A549 (cell line): ENCODE data around the gene PRKCE. TPM values are rescaled to one million over a fixed set of nuclear protein-coding genes. Genes with fewer than 3 reads are reported as not detected.

Experiments
- ATAC-seq, 2 experiments: fragments of 200-7000 bp in 1 of 2; fragments of >200 bp in 1 of 2; cut with Nextera tagmentation in 1 of 2; cut with Tn5 transposase in 1 of 2; 3 replicates each; pipeline versions ENCODE4 v1.8.0 to v1.9.1; 2018 to 2020; ENCODE audit warnings: mild to moderate bottlenecking in 1 of 2, moderate library complexity in 1 of 2
- CTCF ChIA-PET: fragments of 300-600 bp; sonication (Branson Sonifier 250); formaldehyde crosslinking; extraction: SDS; loops from one replicate; lab custom pipeline; 2021; ENCODE audit warnings: antibody characterized with exemption, inconsistent platforms; lab: Yijun Ruan, JAX
- POLR2A ChIA-PET: fragments of 350-600 bp; formaldehyde crosslinking; extraction: SDS; loops from one replicate; lab custom pipeline; 2021; ENCODE audit warnings: antibody characterized with exemption, inconsistent platforms; lab: Yijun Ruan, JAX
- DNase-seq, 2 experiments: peaks; one replicate each; pipeline versions ENCODE4 v3.0.0 to v3.0.0-alpha.2; 2011 to 2016; ENCODE audit warnings: low read depth in 1 of 2, low spot score in 1 of 2
- FAIRE-seq: peaks from 2 replicates; lab custom pipeline; 2011; peaks lifted over from hg19 to GRCh38; lab: Jason Lieb, UNC
- H3K27ac ChIP-seq, 2 experiments: fragments of >200 bp; sonication (Bioruptor Twin); formaldehyde crosslinking; 3 replicates each; pipeline ENCODE4 v1.5.1; 2016 to 2017
- H3K4me1 ChIP-seq: fragments of >200 bp; sonication (Bioruptor Twin); formaldehyde crosslinking; 3 replicates; pipeline ENCODE4 v1.6.1; 2016
- H3K4me2 ChIP-seq: fragments of >200 bp; sonication (Bioruptor Twin); formaldehyde crosslinking; 3 replicates; pipeline ENCODE4 v1.6.1; 2016
- H3K4me3 ChIP-seq: fragments of >200 bp; sonication (Bioruptor Twin); formaldehyde crosslinking; 3 replicates; pipeline ENCODE4 v1.5.1; 2016
- H3K9me3 ChIP-seq: fragments of >200 bp; sonication (Bioruptor Twin); formaldehyde crosslinking; 3 replicates; pipeline ENCODE4 v1.6.1; 2016
- BHLHE40 ChIP-seq: IDR thresholded peaks from 2 replicates; pipeline ENCODE4 v1.6.1; 2012; ENCODE audit warnings: low read depth, low read length, inconsistent platforms
- CBX8 ChIP-seq: fragments of 200-600 bp; sonication (generic); IDR thresholded peaks from 2 replicates; pipeline ENCODE4 v1.6.1; 2016
- CHD2 ChIP-seq: fragments of 150-350 bp; IDR thresholded peaks from 2 replicates; pipeline ENCODE4 v1.6.1; 2014; ENCODE audit warnings: low read length; ENCODE audit not compliant: partially characterized antibody
- EHF ChIP-seq: fragments of 250-450 bp; sonication (Bioruptor Pico); IDR thresholded peaks from 2 replicates; pipeline ENCODE4 v1.5.0; 2020; ENCODE audit warnings: mild to moderate bottlenecking
- ELK1 ChIP-seq: fragments of 150-350 bp; IDR thresholded peaks from 2 replicates; pipeline ENCODE4 v1.6.1; 2014; ENCODE audit warnings: low read depth, mild to moderate bottlenecking, low read length
- HDAC2 ChIP-seq: fragments of 200-600 bp; sonication (generic); IDR thresholded peaks from 2 replicates; pipeline ENCODE4 v1.6.1; 2016
- HEYL ChIP-seq: fragments of 250-450 bp; sonication (Bioruptor Pico); IDR thresholded peaks from 2 replicates; pipeline ENCODE4 v1.8.0; 2021; ENCODE audit warnings: mild to moderate bottlenecking, moderate library complexity
- HMGXB4 ChIP-seq: fragments of 250-450 bp; sonication (Bioruptor Pico); IDR thresholded peaks from 2 replicates; pipeline ENCODE4 v1.5.0; 2021; ENCODE audit warnings: mild to moderate bottlenecking, moderate library complexity, borderline replicate concordance
- HOXA7 ChIP-seq: fragments of 250-450 bp; sonication (Bioruptor Pico); IDR thresholded peaks from 2 replicates; pipeline ENCODE4 v1.5.0; 2020; ENCODE audit warnings: mild to moderate bottlenecking, moderate library complexity
- JUN ChIP-seq, 2 experiments: fragments of >200 bp; sonication (Bioruptor Twin); formaldehyde crosslinking; IDR thresholded peaks; 2 replicates in 1 of 2; 3 replicates in 1 of 2; pipeline ENCODE4 v1.6.1; 2016 to 2017
- JUNB ChIP-seq: fragments of >200 bp; sonication (Bioruptor Twin); formaldehyde crosslinking; IDR thresholded peaks from 2 replicates; pipeline ENCODE4 v1.6.1; 2016
- KDM5A ChIP-seq: fragments of 200-600 bp; sonication (generic); IDR thresholded peaks from 2 replicates; pipeline ENCODE4 v1.6.1; 2016; ENCODE audit warnings: antibody characterized with exemption, mild to moderate bottlenecking
- MAZ ChIP-seq: fragments of 150-350 bp; IDR thresholded peaks from 2 replicates; pipeline ENCODE4 v1.6.1; 2014; ENCODE audit warnings: antibody characterized with exemption, low read depth, low read length, borderline replicate concordance
- MYC ChIP-seq: IDR thresholded peaks from 2 replicates; pipeline ENCODE4 v1.6.1; 2012; ENCODE audit warnings: mild to moderate bottlenecking, inconsistent platforms, low read length, improper control_type of control experiment, borderline replicate concordance
- NPAS2 ChIP-seq: fragments of 250-450 bp; sonication (Bioruptor Pico); IDR thresholded peaks from 2 replicates; pipeline ENCODE4 v1.8.0; 2022; ENCODE audit warnings: mild to moderate bottlenecking, moderate library complexity, borderline replicate concordance
- NR3C1 ChIP-seq: fragments of >200 bp; sonication (Bioruptor Twin); formaldehyde crosslinking; IDR thresholded peaks from 3 replicates; pipeline ENCODE4 v1.6.1; 2017
- RFX5 ChIP-seq: fragments of 450-650 bp; IDR thresholded peaks from 2 replicates; pipeline ENCODE4 v1.7.1; 2014; ENCODE audit warnings: antibody characterized with exemption, mild to moderate bottlenecking, moderate library complexity
- TFCP2L1 ChIP-seq: fragments of 250-450 bp; sonication (Bioruptor Pico); IDR thresholded peaks from 2 replicates; pipeline ENCODE4 v1.5.0; 2021; ENCODE audit warnings: mild to moderate bottlenecking
- USF2 ChIP-seq: fragments of 450-650 bp; IDR thresholded peaks from 2 replicates; pipeline ENCODE4 v1.6.1; 2014; ENCODE audit warnings: antibody characterized with exemption
- ZC3H11A ChIP-seq: fragments of 450-650 bp; IDR thresholded peaks from 2 replicates; pipeline ENCODE4 v1.6.1; 2014; ENCODE audit warnings: antibody characterized with exemption, mild to moderate bottlenecking
- ZFP36 ChIP-seq: fragments of 450-650 bp; IDR thresholded peaks from 2 replicates; pipeline ENCODE4 v1.6.1; 2014; ENCODE audit warnings: borderline replicate concordance; ENCODE audit not compliant: partially characterized antibody
- ZNF302 ChIP-seq: fragments of 250-450 bp; sonication (Bioruptor Pico); IDR thresholded peaks from 2 replicates; pipeline ENCODE4 v1.9.0; 2021; ENCODE audit warnings: inconsistent platforms, mild to moderate bottlenecking, moderate library complexity
- WGBS: methylation state at CpG from one replicate; pipeline ENCODE4 v1.1.6; 2017; ENCODE audit errors: missing lambda C conversion rate; 5-methylcytosine and 5-hydroxymethylcytosine counted together
- polyA plus RNA-seq, 4 experiments: library from polyadenylated mRNA; depleted of rRNA in 3 of 4; stranded (reverse); fragments of >200 nt; fragmentation: RNase III in 1 of 4; extraction: RNeasy Plus Mini Kit Qiagen cat#74134 plus additional on column Dnase treatment in 1 of 4; gene quantifications; 2 replicates in 3 of 4; 3 replicates in 1 of 4; pipeline ENCODE4 v1.2.3, GENCODE V29; 2011 to 2017

The PRKCE gene
- polyA plus RNA-seq, 2 of the 4 experiments (the other 2 are of a cell fraction): 11.5 to 12.0 TPM

- no peaks in the 10 kb centered on the region for H3K9me3 ChIP-seq
- no peak for FAIRE-seq
- no peak for DNase-seq
- H3K4me1 ChIP-seq: no peaks in the 10 kb centered on the region
- TF ChIP-seq ZNF302 (CRISPR knock-in tag) (no peak), BHLHE40 (no peak), HOXA7 (CRISPR knock-in tag) (no peak), USF2 (no peak), NPAS2 (CRISPR knock-in tag) (no peak), HEYL (CRISPR knock-in tag) (no peak), NR3C1 (no peak), ZFP36 (no peak), KDM5A (no peak)
- no peak for ATAC-seq
- CTCF ChIA-PET: interaction anchor here (1.1 to 2.4 kb wide), 4 partner anchors 10 to 279 kb away, joined by 3 to 11 read pairs (median 6); no protein-coding TSS in a partner anchor
- no peak overlapping the region for H3K27ac ChIP-seq
- no peak overlapping the region for H3K4me2 ChIP-seq
- no peak overlapping the region for H3K4me3 ChIP-seq
- POLR2A ChIA-PET: no interaction called here
Measured at GRCh38 chr2:45921921-45922320, 270.4 kb downstream of the PRKCE start.

GRCh38 chr2:45922577-45922988, 271.1 kb downstream of the PRKCE start:
- no peaks in the 10 kb centered on the region for H3K4me1 ChIP-seq
- H3K4me3 ChIP-seq: no peak overlapping the region
- 87% methylated on average over 7 of the region's 7 CpGs for WGBS
- no peak for FAIRE-seq
- no peaks in the 10 kb centered on the region for H3K9me3 ChIP-seq
- DNase-seq: no peak
- ChIA-PET CTCF (interaction anchor here (1.1 to 2.4 kb wide), 3 partner anchors 13 to 279 kb away, joined by 3 to 11 read pairs (median 6); no protein-coding TSS in a partner anchor), POLR2A (no interaction called here)
- TF ChIP-seq NR3C1: no peak
- TF ChIP-seq ZC3H11A: no peak
- no peak for TF ChIP-seq CBX8
- no peak for TF ChIP-seq JUNB
- no peak for TF ChIP-seq JUN (IDR thresholded peaks at IDR 0.05)
- TF ChIP-seq MYC: no peak
- no peak for TF ChIP-seq MAZ
- no peak for TF ChIP-seq HEYL (CRISPR knock-in tag)
- no peak for TF ChIP-seq HMGXB4
- no peak for TF ChIP-seq EHF (CRISPR knock-in tag)
- no peak for TF ChIP-seq RFX5
- no peak for TF ChIP-seq ELK1
- H3K4me2 ChIP-seq: no peak overlapping the region
- ATAC-seq: no peak
- H3K27ac ChIP-seq: no peak overlapping the region

GRCh38 chr2:45923701-45924100, 272.2 kb downstream of the PRKCE start:
- Histone ChIP-seq H3K4me2 (no peak overlapping the region), H3K4me1 (no peaks in the 10 kb centered on the region), H3K4me3 (no peak overlapping the region), H3K9me3 (no peaks in the 10 kb centered on the region)
- CTCF ChIA-PET: interaction anchor here (2.4 kb wide), 1 partner anchor 281 kb away, joined by 11 read pairs; no protein-coding TSS in a partner anchor
- DNase-seq (no peak), ATAC-seq (no peak)
- TF ChIP-seq CHD2: no peak
- no peak for TF ChIP-seq KDM5A
- no peak for TF ChIP-seq TFCP2L1
- TF ChIP-seq HDAC2: no peak
- TF ChIP-seq, all 56 proteins: peak for 0
- POLR2A ChIA-PET: no interaction called here
- no peak for FAIRE-seq
- 45% methylated on average over 3 of the region's 3 CpGs for WGBS
- no peak overlapping the region for H3K27ac ChIP-seq
